Measurements from ENCODE around the gene HDAC7.

HDAC7 gene

DNA sequence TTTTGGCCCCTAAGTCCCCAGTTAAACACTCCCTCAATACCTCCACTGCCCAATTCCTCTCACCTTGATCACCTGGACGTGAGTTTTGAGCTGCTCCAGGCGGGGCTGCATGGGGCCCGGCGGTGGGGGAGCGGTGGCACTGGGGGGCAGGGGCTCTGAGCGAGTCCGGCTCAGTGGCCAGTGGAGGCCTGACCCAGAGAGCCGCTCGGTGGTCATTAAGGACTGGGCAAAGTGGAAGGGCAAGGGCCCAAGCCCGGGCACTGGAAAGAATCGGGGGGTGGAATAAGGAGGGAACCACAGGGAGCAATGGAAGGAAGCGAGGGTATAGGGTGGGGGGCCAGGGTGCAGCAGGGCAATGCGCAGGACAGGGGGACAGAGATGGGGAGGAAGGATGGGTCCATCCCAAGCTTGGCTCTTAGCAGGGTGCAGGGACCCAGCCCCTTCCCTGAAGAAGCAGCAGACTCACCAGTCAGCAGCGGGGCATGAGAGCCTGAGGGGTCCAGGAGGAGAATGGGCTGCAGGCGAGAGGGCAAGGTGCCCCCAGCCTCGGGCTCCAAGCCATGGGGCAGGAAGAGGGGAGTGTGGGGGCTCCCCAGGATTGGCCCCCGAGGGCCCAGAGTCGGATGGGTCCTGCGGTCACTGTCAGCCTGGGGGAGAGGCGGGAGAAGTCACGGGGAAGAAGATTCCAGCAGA lies 24.4 kb downstream of the HDAC7 start:
- no peak for DNase-seq (ENCODE audit: low spot score)
- TF ChIP-seq, protein P1, sequence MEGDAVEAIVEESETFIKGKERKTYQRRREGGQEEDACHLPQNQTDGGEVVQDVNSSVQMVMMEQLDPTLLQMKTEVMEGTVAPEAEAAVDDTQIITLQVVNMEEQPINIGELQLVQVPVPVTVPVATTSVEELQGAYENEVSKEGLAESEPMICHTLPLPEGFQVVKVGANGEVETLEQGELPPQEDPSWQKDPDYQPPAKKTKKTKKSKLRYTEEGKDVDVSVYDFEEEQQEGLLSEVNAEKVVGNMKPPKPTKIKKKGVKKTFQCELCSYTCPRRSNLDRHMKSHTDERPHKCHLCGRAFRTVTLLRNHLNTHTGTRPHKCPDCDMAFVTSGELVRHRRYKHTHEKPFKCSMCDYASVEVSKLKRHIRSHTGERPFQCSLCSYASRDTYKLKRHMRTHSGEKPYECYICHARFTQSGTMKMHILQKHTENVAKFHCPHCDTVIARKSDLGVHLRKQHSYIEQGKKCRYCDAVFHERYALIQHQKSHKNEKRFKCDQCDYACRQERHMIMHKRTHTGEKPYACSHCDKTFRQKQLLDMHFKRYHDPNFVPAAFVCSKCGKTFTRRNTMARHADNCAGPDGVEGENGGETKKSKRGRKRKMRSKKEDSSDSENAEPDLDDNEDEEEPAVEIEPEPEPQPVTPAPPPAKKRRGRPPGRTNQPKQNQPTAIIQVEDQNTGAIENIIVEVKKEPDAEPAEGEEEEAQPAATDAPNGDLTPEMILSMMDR (IDR thresholded peaks at IDR 0.05; ENCODE audit: extremely low read depth, missing control alignments): no peak

- TF ChIP-seq, protein P1 (IDR thresholded peaks at IDR 0.05; ENCODE audit: extremely low read depth, missing control alignments): no peak
- DNase-seq (ENCODE audit: low spot score): no peak
These were observed 25.0 kb downstream of the HDAC7 start for GRCh38 chr12:47794679-47795078.

DNA sequence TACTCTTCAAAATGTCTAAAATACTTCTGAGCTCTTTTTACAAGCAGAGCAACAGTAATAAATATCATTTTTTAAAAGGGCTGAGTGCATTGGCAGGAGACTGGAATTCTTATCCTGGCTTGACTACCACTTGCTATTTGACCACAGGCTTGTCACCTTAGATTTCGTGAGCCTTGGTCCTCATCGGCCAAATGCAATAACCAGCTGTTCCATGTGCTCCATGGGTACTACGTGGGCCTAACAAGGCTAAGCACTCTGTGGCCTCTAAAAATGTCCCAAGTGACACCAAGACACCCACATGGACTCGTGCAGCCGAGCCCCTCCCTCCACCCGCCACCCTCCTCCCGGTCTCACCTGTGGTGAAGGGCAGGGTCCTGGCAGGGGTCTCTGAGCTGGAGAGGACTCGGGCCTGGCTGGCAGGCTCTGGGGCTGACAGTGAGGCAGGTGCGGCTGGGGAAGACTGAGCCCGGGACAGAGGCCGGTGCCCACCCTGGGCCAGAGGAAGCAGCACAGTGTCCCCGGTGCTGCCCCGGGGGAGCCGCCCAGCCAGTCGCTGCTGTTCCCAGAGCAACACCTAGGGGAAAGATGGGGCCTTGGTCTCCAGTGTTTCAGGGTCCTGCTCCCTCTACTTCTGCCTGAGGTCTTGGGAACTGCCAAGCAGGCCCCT lies 26.6 kb downstream of the HDAC7 start:
- TF ChIP-seq, protein P1 (IDR thresholded peaks at IDR 0.05; ENCODE audit: extremely low read depth, missing control alignments): no peak
- no peak for DNase-seq (ENCODE audit: low spot score)

DNA sequence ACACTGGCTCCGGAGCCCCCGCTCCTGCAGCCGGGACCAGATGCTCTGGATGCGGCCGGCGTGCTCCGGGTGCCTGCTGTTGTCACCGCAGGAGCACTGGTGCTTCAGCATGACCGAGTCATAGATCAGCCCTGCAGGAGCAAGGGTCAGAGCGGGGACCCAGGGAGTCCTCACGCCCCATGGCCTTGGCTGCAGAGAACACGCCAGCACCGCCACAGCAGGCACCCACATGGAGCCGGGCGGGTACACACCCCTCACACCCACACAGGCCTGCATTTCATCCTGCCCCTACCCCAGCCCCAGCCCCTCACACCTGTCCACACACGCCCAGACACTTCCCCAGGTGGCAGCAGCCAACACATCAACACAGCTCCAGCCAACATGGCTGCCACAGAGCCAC lies 27.8 kb downstream of the HDAC7 start:
- TF ChIP-seq, protein P1 (IDR thresholded peaks at IDR 0.05; ENCODE audit: extremely low read depth, missing control alignments): no peak
- DNase-seq (ENCODE audit: low spot score): no peak

DNA sequence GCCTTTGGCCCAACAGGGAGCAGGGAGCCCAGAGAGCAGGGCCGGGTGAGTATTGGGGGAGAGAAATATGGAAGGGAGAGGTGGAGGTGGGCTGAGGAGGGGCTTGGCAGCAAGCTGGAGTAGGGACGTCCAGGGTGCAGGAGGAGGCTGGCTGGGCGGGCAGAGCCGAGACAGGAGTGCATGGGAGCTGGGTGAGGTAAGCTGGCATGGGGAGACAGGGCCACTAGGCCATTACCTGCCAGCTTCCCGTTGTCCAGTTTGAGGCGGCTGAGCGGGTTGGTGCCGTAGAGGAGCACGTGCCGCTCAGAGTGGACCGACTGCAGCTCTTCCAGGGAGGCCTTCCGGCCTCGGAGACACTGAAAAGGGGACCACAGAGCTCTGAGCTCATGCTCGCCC lies 28.4 kb downstream of the HDAC7 start:
- DNase-seq (ENCODE audit: low spot score): no peak
- TF ChIP-seq, protein P1 (IDR thresholded peaks at IDR 0.05; ENCODE audit: extremely low read depth, missing control alignments): no peak

GRCh38 chr12:47790676-47791350 lies 28.9 kb downstream of the HDAC7 start:
- no peak for DNase-seq (ENCODE audit: low spot score)
- TF ChIP-seq, protein P1 (IDR thresholded peaks at IDR 0.05; ENCODE audit: extremely low read depth, missing control alignments): no peak

Data from GM20000 (cell line).